ENCODE results near the gene SORL1.
"Not testable (repeated sequence)": the region's sequence is repeated elsewhere in the genome, so short reads cannot be mapped to it uniquely, and the experiment has no call there.

The SORL1 gene

GRCh38 chr11:121471167-121471566 is 19.1 kb downstream of the SORL1 start:
- DNase-seq (ENCODE audit: insufficient read length), result no peak
- no peak for FAIRE-seq
- TF ChIP-seq POLR2AphosphoS5 (IDR thresholded peaks at IDR 0.05; ENCODE audit: low read depth, low read length) (no peak), TAF1 (IDR thresholded peaks at IDR 0.05; ENCODE audit: borderline replicate concordance, low read depth, low read length) (no peak), POLR2A (IDR thresholded peaks at IDR 0.05; ENCODE audit: low read depth, low read length) (no peak)

GRCh38 chr11:121472312-121472711 is 20.2 kb downstream of the SORL1 start:
- no peak for DNase-seq (ENCODE audit: insufficient read length)
- FAIRE-seq, result no peak
- TF ChIP-seq POLR2AphosphoS5 (IDR thresholded peaks at IDR 0.05; ENCODE audit: low read depth, low read length) (no peak), TAF1 (IDR thresholded peaks at IDR 0.05; ENCODE audit: borderline replicate concordance, low read depth, low read length) (no peak), POLR2A (IDR thresholded peaks at IDR 0.05; ENCODE audit: low read depth, low read length) (no peak)

- TF ChIP-seq POLR2A (IDR thresholded peaks at IDR 0.05; ENCODE audit: low read depth, low read length) (no peak), POLR2AphosphoS5 (IDR thresholded peaks at IDR 0.05; ENCODE audit: low read depth, low read length) (no peak), TAF1 (IDR thresholded peaks at IDR 0.05; ENCODE audit: borderline replicate concordance, low read depth, low read length) (no peak)
- DNase-seq (ENCODE audit: insufficient read length) (no peak), FAIRE-seq (peak; percentile 67)
Measured at GRCh38 chr11:121473064-121473777, 21.1 kb downstream of the SORL1 start.

GRCh38 chr11:121474680-121475079 is 22.6 kb downstream of the SORL1 start:
- DNase-seq (ENCODE audit: insufficient read length), result no peak
- FAIRE-seq, result no peak
- no peak for TF ChIP-seq TAF1 (IDR thresholded peaks at IDR 0.05; ENCODE audit: borderline replicate concordance, low read depth, low read length)
- no peak for TF ChIP-seq POLR2AphosphoS5 (IDR thresholded peaks at IDR 0.05; ENCODE audit: low read depth, low read length)
- no peak for TF ChIP-seq POLR2A (IDR thresholded peaks at IDR 0.05; ENCODE audit: low read depth, low read length)

GRCh38 chr11:121476379-121477032 is 24.4 kb downstream of the SORL1 start:
- peak; percentile 85 for FAIRE-seq
- TF ChIP-seq POLR2AphosphoS5 (IDR thresholded peaks at IDR 0.05; ENCODE audit: low read depth, low read length), result no peak
- no peak for TF ChIP-seq TAF1 (IDR thresholded peaks at IDR 0.05; ENCODE audit: borderline replicate concordance, low read depth, low read length)
- TF ChIP-seq POLR2A (IDR thresholded peaks at IDR 0.05; ENCODE audit: low read depth, low read length), result no peak
- DNase-seq (ENCODE audit: insufficient read length), result no peak

GRCh38 chr11:121478226-121478894 is 26.2 kb downstream of the SORL1 start:
- DNase-seq (ENCODE audit: insufficient read length), result no peak
- peak; percentile 89 for FAIRE-seq
- TF ChIP-seq TAF1 (IDR thresholded peaks at IDR 0.05; ENCODE audit: borderline replicate concordance, low read depth, low read length) (no peak), POLR2A (IDR thresholded peaks at IDR 0.05; ENCODE audit: low read depth, low read length) (no peak), POLR2AphosphoS5 (IDR thresholded peaks at IDR 0.05; ENCODE audit: low read depth, low read length) (no peak; the same call in 1 of the 2 replicates)

- DNase-seq (ENCODE audit: insufficient read length), result no peak
- TF ChIP-seq POLR2A (IDR thresholded peaks at IDR 0.05; ENCODE audit: low read depth, low read length), result no peak
- TF ChIP-seq TAF1 (IDR thresholded peaks at IDR 0.05; ENCODE audit: borderline replicate concordance, low read depth, low read length), result no peak
- no peak for TF ChIP-seq POLR2AphosphoS5 (IDR thresholded peaks at IDR 0.05; ENCODE audit: low read depth, low read length)
Measured at GRCh38 chr11:121478895-121479697, 27.0 kb downstream of the SORL1 start.

GRCh38 chr11:121479698-121480238 is 27.7 kb downstream of the SORL1 start:
- no peak for FAIRE-seq
- no peak for DNase-seq (ENCODE audit: insufficient read length)
- no peak for TF ChIP-seq TAF1 (IDR thresholded peaks at IDR 0.05; ENCODE audit: borderline replicate concordance, low read depth, low read length)
- no peak for TF ChIP-seq POLR2A (IDR thresholded peaks at IDR 0.05; ENCODE audit: low read depth, low read length)
- TF ChIP-seq POLR2AphosphoS5 (IDR thresholded peaks at IDR 0.05; ENCODE audit: low read depth, low read length), result no peak

More at GRCh38 chr11:121478895-121479697, 27.0 kb downstream of the SORL1 start:
- FAIRE-seq, result no peak

GRCh38 chr11:121481484-121482230 is 29.5 kb downstream of the SORL1 start:
- FAIRE-seq; DNase-seq (ENCODE audit: insufficient read length): not testable (repeated sequence)
- TF ChIP-seq POLR2A (IDR thresholded peaks at IDR 0.05; ENCODE audit: low read depth, low read length) (peak; percentile 71; the same call in 1 of the 2 replicates), POLR2AphosphoS5 (IDR thresholded peaks at IDR 0.05; ENCODE audit: low read depth, low read length) (peak; percentile 55; the same call in 1 of the 2 replicates), TAF1 (IDR thresholded peaks at IDR 0.05; ENCODE audit: borderline replicate concordance, low read depth, low read length) (0 out of 2 replicates have a peak, but pooled peaks have one; percentile 17)
